Measurements from ENCODE around the gene GFM2.
"Not testable (repeated sequence)": the region's sequence is repeated elsewhere in the genome, so short reads cannot be mapped to it uniquely, and the experiment has no call there.

- TF ChIP-seq, protein P1, sequence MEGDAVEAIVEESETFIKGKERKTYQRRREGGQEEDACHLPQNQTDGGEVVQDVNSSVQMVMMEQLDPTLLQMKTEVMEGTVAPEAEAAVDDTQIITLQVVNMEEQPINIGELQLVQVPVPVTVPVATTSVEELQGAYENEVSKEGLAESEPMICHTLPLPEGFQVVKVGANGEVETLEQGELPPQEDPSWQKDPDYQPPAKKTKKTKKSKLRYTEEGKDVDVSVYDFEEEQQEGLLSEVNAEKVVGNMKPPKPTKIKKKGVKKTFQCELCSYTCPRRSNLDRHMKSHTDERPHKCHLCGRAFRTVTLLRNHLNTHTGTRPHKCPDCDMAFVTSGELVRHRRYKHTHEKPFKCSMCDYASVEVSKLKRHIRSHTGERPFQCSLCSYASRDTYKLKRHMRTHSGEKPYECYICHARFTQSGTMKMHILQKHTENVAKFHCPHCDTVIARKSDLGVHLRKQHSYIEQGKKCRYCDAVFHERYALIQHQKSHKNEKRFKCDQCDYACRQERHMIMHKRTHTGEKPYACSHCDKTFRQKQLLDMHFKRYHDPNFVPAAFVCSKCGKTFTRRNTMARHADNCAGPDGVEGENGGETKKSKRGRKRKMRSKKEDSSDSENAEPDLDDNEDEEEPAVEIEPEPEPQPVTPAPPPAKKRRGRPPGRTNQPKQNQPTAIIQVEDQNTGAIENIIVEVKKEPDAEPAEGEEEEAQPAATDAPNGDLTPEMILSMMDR (conservative IDR thresholded peaks at IDR 0.05; ENCODE audit: low read depth in 2 of 2) = not testable (repeated sequence)
- TF ChIP-seq NANOG (IDR thresholded peaks at IDR 0.05; ENCODE audit: borderline replicate concordance); EZH2 (IDR thresholded peaks at IDR 0.05; ENCODE audit: low read depth, unreplicated experiment); CREB1 (CRISPR knock-in tag; IDR thresholded peaks at IDR 0.05; ENCODE audit: low read depth); REST (IDR thresholded peaks at IDR 0.05; ENCODE audit: unreplicated experiment); POLR2AphosphoS5 (IDR thresholded peaks at IDR 0.05; ENCODE audit: low read depth); JUNB (IDR thresholded peaks at IDR 0.05; ENCODE audit: unreplicated experiment); EZH2phosphoT487 (IDR thresholded peaks at IDR 0.05; ENCODE audit: unreplicated experiment); ZNF114 (CRISPR knock-in tag; IDR thresholded peaks at IDR 0.05); ZNF331 (CRISPR knock-in tag; IDR thresholded peaks at IDR 0.05; ENCODE audit: low read depth); STAT1 (IDR thresholded peaks at IDR 0.05; ENCODE audit: unreplicated experiment): not testable (repeated sequence)
- TF ChIP-seq, protein P2, sequence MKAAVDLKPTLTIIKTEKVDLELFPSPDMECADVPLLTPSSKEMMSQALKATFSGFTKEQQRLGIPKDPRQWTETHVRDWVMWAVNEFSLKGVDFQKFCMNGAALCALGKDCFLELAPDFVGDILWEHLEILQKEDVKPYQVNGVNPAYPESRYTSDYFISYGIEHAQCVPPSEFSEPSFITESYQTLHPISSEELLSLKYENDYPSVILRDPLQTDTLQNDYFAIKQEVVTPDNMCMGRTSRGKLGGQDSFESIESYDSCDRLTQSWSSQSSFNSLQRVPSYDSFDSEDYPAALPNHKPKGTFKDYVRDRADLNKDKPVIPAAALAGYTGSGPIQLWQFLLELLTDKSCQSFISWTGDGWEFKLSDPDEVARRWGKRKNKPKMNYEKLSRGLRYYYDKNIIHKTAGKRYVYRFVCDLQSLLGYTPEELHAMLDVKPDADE (IDR thresholded peaks at IDR 0.05) = not testable (repeated sequence)
- TF ChIP-seq, protein P3, sequence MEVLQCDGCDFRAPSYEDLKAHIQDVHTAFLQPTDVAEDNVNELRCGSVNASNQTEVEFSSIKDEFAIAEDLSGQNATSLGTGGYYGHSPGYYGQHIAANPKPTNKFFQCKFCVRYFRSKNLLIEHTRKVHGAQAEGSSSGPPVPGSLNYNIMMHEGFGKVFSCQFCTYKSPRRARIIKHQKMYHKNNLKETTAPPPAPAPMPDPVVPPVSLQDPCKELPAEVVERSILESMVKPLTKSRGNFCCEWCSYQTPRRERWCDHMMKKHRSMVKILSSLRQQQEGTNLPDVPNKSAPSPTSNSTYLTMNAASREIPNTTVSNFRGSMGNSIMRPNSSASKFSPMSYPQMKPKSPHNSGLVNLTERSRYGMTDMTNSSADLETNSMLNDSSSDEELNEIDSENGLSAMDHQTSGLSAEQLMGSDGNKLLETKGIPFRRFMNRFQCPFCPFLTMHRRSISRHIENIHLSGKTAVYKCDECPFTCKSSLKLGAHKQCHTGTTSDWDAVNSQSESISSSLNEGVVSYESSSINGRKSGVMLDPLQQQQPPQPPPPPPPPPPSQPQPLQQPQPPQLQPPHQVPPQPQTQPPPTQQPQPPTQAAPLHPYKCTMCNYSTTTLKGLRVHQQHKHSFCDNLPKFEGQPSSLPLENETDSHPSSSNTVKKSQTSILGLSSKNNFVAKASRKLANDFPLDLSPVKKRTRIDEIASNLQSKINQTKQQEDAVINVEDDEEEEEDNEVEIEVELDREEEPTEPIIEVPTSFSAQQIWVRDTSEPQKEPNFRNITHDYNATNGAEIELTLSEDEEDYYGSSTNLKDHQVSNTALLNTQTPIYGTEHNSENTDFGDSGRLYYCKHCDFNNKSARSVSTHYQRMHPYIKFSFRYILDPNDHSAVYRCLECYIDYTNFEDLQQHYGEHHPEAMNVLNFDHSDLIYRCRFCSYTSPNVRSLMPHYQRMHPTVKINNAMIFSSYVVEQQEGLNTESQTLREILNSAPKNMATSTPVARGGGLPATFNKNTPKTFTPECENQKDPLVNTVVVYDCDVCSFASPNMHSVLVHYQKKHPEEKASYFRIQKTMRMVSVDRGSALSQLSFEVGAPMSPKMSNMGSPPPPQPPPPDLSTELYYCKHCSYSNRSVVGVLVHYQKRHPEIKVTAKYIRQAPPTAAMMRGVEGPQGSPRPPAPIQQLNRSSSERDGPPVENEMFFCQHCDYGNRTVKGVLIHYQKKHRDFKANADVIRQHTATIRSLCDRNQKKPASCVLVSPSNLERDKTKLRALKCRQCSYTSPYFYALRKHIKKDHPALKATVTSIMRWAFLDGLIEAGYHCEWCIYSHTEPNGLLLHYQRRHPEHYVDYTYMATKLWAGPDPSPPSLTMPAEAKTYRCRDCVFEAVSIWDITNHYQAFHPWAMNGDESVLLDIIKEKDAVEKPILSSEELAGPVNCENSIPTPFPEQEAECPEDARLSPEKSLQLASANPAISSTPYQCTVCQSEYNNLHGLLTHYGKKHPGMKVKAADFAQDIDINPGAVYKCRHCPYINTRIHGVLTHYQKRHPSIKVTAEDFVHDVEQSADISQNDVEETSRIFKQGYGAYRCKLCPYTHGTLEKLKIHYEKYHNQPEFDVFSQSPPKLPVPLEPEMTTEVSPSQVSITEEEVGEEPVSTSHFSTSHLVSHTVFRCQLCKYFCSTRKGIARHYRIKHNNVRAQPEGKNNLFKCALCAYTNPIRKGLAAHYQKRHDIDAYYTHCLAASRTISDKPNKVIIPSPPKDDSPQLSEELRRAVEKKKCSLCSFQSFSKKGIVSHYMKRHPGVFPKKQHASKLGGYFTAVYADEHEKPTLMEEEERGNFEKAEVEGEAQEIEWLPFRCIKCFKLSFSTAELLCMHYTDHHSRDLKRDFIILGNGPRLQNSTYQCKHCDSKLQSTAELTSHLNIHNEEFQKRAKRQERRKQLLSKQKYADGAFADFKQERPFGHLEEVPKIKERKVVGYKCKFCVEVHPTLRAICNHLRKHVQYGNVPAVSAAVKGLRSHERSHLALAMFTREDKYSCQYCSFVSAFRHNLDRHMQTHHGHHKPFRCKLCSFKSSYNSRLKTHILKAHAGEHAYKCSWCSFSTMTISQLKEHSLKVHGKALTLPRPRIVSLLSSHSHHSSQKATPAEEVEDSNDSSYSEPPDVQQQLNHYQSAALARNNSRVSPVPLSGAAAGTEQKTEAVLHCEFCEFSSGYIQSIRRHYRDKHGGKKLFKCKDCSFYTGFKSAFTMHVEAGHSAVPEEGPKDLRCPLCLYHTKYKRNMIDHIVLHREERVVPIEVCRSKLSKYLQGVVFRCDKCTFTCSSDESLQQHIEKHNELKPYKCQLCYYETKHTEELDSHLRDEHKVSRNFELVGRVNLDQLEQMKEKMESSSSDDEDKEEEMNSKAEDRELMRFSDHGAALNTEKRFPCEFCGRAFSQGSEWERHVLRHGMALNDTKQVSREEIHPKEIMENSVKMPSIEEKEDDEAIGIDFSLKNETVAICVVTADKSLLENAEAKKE (CRISPR knock-in tag; IDR thresholded peaks at IDR 0.05) = not testable (repeated sequence)
Observed at GRCh38 chr5:74791669-74792068, 24.8 kb upstream of the GFM2 start.
